K562 (cell line): ENCODE results near the gene RBP3. TPM values are rescaled to one million over a fixed set of nuclear protein-coding genes. Genes with fewer than 3 reads are reported as not detected.

Source experiments
- ATAC-seq: fragments of 200-7000 bp; cut with Tn5 transposase; 3 replicates; pipeline ENCODE4 v1.9.1; 2020; ENCODE audit warnings: moderate library complexity
- BruUV-seq: library from RNA; stranded (reverse); fragments of 400-500 nt; replicated peaks from 2 replicates; lab custom pipeline; 2021; lab: Mats Ljungman, UMichigan
- CTCF ChIA-PET: fragments of 300-600 bp; formaldehyde crosslinking; extraction: SDS; loops from one replicate; lab custom pipeline; 2021; ENCODE audit warnings: low intra/inter-chr PET ratio; lab: Yijun Ruan, JAX
- POLR2A ChIA-PET: fragments of 300-600, 350-650 bp; sonication (Branson Sonifier 250); formaldehyde crosslinking; extraction: SDS; loops from one replicate; lab custom pipeline; 2021; ENCODE audit warnings: antibody characterized with exemption, inconsistent platforms; lab: Yijun Ruan, JAX
- DNase-seq, 4 experiments: peaks; one replicate each; pipeline versions ENCODE4 v3.0.0 to v3.0.0-alpha.2; 2011 to 2018; ENCODE audit warnings: low spot score in 3 of 4, mixed read lengths in 3 of 4; ENCODE audit errors: extremely low read depth in 1 of 4
- FAIRE-seq: peaks from 2 replicates; lab custom pipeline; 2011; peaks lifted over from hg19 to GRCh38; lab: Jason Lieb, UNC
- H2AFZ ChIP-seq: 2 replicates; pipeline ENCODE4 v1.6.0; 2011; ENCODE audit warnings: low read depth, low read length, control low read depth, inconsistent platforms
- H3K27ac ChIP-seq: fragments of 200-600 bp; 3 replicates; pipeline ENCODE4 v1.8.0; 2011; ENCODE audit warnings: low read depth, mild to moderate bottlenecking, control low read depth, inconsistent platforms, low read length, moderate library complexity, mixed read lengths; ENCODE audit errors: extremely low read depth
- H3K27me3 ChIP-seq, 2 experiments: fragments of 300-600 bp in 1 of 2; 2 replicates in 1 of 2; 3 replicates in 1 of 2; pipeline versions ENCODE4 v1.6.0 to v1.8.0; 2011; ENCODE audit warnings: inconsistent platforms in 2 of 2, low read length in 2 of 2, mild to moderate bottlenecking in 1 of 2, mixed read lengths in 1 of 2, moderate library complexity in 1 of 2; ENCODE audit not compliant: control insufficient read depth in 2 of 2, insufficient read depth in 2 of 2
- H3K36me3 ChIP-seq: fragments of 300-600 bp; 3 replicates; pipeline ENCODE4 v1.8.0; 2011; ENCODE audit warnings: mild to moderate bottlenecking, low read length, inconsistent platforms; ENCODE audit not compliant: control insufficient read depth, insufficient read depth
- H3K4me1 ChIP-seq, 2 experiments: fragments of 200-600 bp in 1 of 2; replicated peaks in 1 of 2; 2 replicates in 1 of 2; 3 replicates in 1 of 2; pipeline versions ENCODE4 v1.5.1 to v1.8.0; 2011; ENCODE audit warnings: inconsistent platforms in 2 of 2, low read length in 2 of 2, mild to moderate bottlenecking in 1 of 2, mixed read lengths in 1 of 2, moderate library complexity in 1 of 2; ENCODE audit not compliant: control insufficient read depth in 2 of 2, insufficient read depth in 2 of 2
- H3K4me2 ChIP-seq: 2 replicates; pipeline ENCODE4 v1.6.1; 2011; ENCODE audit warnings: low read length, control low read depth, inconsistent platforms, mixed read lengths; ENCODE audit not compliant: insufficient read depth
- H3K4me3 ChIP-seq: fragments of 200-600 bp; sonication (generic), shearing (Covaris generic); 2 replicates; pipeline ENCODE4 v1.5.1; 2016; ENCODE audit warnings: control low read depth, inconsistent platforms
- H3K79me2 ChIP-seq: fragments of 200-600 bp; 3 replicates; pipeline ENCODE4 v1.8.0; 2011; ENCODE audit warnings: low read length, inconsistent platforms; ENCODE audit not compliant: control insufficient read depth, insufficient read depth
- H3K9ac ChIP-seq, 2 experiments: 2 replicates each; pipeline versions ENCODE4 v1.6.0 to v1.6.1; 2011; ENCODE audit warnings: low read depth in 2 of 2, low read length in 2 of 2, control low read depth in 1 of 2, inconsistent platforms in 1 of 2, mild to moderate bottlenecking in 1 of 2, mixed read lengths in 1 of 2; ENCODE audit not compliant: insufficient read depth in 1 of 2
- H3K9me1 ChIP-seq: one replicate; pipeline ENCODE4 v1.6.0; 2011; ENCODE audit warnings: inconsistent platforms, mild to moderate bottlenecking, low read length, moderate library complexity; ENCODE audit not compliant: control insufficient read depth, insufficient read depth
- H3K9me3 ChIP-seq: replicated peaks from 2 replicates; pipeline ENCODE4 v1.5.1; 2011; ENCODE audit warnings: low read depth, low read length, inconsistent platforms; ENCODE audit not compliant: control insufficient read depth, insufficient read depth
- H4K20me1 ChIP-seq: replicated peaks from 2 replicates; pipeline ENCODE4 v1.6.1; 2011; ENCODE audit warnings: low read length, inconsistent platforms, mixed read lengths; ENCODE audit not compliant: control insufficient read depth, insufficient read depth
- BRF1 ChIP-seq: IDR thresholded peaks from 3 replicates; pipeline ENCODE4 v1.6.1; 2011; ENCODE audit warnings: borderline replicate concordance, mild to moderate bottlenecking; ENCODE audit not compliant: insufficient read length; ENCODE audit errors: extremely low read depth
- CEBPB ChIP-seq: fragments of 450-650 bp; IDR thresholded peaks from 2 replicates; pipeline ENCODE4 v1.6.1; 2016; ENCODE audit warnings: missing genetic modification characterization, missing compliant biosample characterization
- FOXA1 ChIP-seq: fragments of 450-650 bp; IDR thresholded peaks from 2 replicates; pipeline ENCODE4 v1.6.1; 2016; ENCODE audit warnings: mild to moderate bottlenecking, borderline replicate concordance
- JUN ChIP-seq, 2 experiments: sonication (generic) in 1 of 2; formaldehyde crosslinking in 1 of 2; IDR thresholded peaks; 2 replicates each; pipeline versions ENCODE4 v1.6.1 to v1.8.0; 2012 to 2022; ENCODE audit warnings: borderline replicate concordance in 2 of 2, mild to moderate bottlenecking in 2 of 2, improper control_type of control experiment in 1 of 2, low read depth in 1 of 2, low read length in 1 of 2, missing genetic modification reagents in 1 of 2
- KDM4B ChIP-seq, 2 experiments: fragments of 450-650 bp in 1 of 2; sonication (generic) in 1 of 2; IDR thresholded peaks; 2 replicates each; pipeline ENCODE4 v1.6.1; 2016 to 2017; ENCODE audit warnings: borderline replicate concordance in 2 of 2, antibody characterized with exemption in 1 of 2, low read depth in 1 of 2, mild to moderate bottlenecking in 1 of 2
- LARP7 ChIP-seq: fragments of 450-650 bp; IDR thresholded peaks from 2 replicates; pipeline ENCODE4 v1.6.1; 2016
- RB1 ChIP-seq: fragments of 450-650 bp; IDR thresholded peaks from 2 replicates; pipeline ENCODE4 v1.6.1; 2017; ENCODE audit warnings: low read depth, mild to moderate bottlenecking
- ZC3H11A ChIP-seq: IDR thresholded peaks from 2 replicates; pipeline ENCODE4 v1.6.1; 2012; ENCODE audit warnings: low read depth, low read length, improper control_type of control experiment
- ZNF512 ChIP-seq: IDR thresholded peaks from 2 replicates; pipeline ENCODE4 v1.6.1; 2016; ENCODE audit warnings: missing genetic modification characterization, missing compliant biosample characterization
- ZNF696 ChIP-seq: fragments of 250-450 bp; sonication (Bioruptor Pico); conservative IDR thresholded peaks from 2 replicates; pipeline ENCODE4 v1.4.0; 2020; ENCODE audit warnings: mild to moderate bottlenecking, moderate library complexity
- WGBS: fragments of 100-300 bp; shearing (Covaris generic); methylation state at CpG from one replicate; pipeline ENCODE4 v1.1.6; 2016; ENCODE audit warnings: low coverage, mixed read lengths; ENCODE audit not compliant: insufficient coverage; ENCODE audit errors: missing lambda C conversion rate; 5-methylcytosine and 5-hydroxymethylcytosine counted together
- in situ Hi-C: fragments of 300-500 bp; cut with MboI; formaldehyde crosslinking; loops from 4 replicates; pipeline ENCODE4 v1.15.0; 2018; ENCODE audit warnings: inconsistent platforms, mixed read lengths
- intact Hi-C: fragments of 100-400 bp; cut with micrococcal nuclease; formaldehyde crosslinking; loops from 2 replicates; pipeline ENCODE4 v1.14.2; 2022
- polyA plus RNA-seq, 8 experiments: library from polyadenylated mRNA; depleted of rRNA in 4 of 8; stranded (reverse) in 5 of 8; unstranded in 3 of 8; fragments of >200 nt; fragmentation: Nextera tagmentation in 2 of 8; fragmentation: Illumina TruSeq in 1 of 8; extraction: Ambion mirVana in 2 of 8; extraction: Trizol in 1 of 8; gene quantifications; 2 replicates each; pipeline versions ENCODE4 v1.2.1 to v1.2.3, GENCODE V29; 2011 to 2014; ENCODE audit warnings: inconsistent platforms in 1 of 8, missing spikeins in 1 of 8
- total RNA-seq, 7 experiments: library from RNA; depleted of rRNA in 6 of 7; stranded (reverse); fragments of >200 nt in 6 of 7; fragmentation: Illumina TruSeq in 2 of 7; extraction: Trizol in 2 of 7; gene quantifications; 2 replicates each; pipeline versions ENCODE4 v1.2.1 to v1.2.3, GENCODE V29; 2011 to 2021; ENCODE audit warnings: low replicate concordance in 1 of 7

Gene RBP3
- total and polyA plus RNA-seq, 9 of the 15 experiments (the other 6 are each of a cell fraction or from before 2014, with no cell fraction given), result not detected

- H4K20me1 ChIP-seq, result peaks cover 5% of the 10 kb centered on the region
- no TSS peak for BruUV-seq
- no peak for ATAC-seq
- no peak overlapping the region for H3K9ac ChIP-seq
- no peak overlapping the region for H3K4me3 ChIP-seq
- no peaks in the 10 kb centered on the region for H3K9me3 ChIP-seq
- peaks cover 0 to 2% of the 10 kb centered on the region in 2 experiments; a peak in 2 of 5 replicates for H3K4me1 ChIP-seq
- H2AFZ ChIP-seq, result no peak overlapping the region
- no peaks in the 10 kb centered on the region for H3K79me2 ChIP-seq
- WGBS, result 1% methylated on average over 9 of the region's 9 CpGs
- ChIA-PET POLR2A (interaction anchor here (0.7 to 1.2 kb wide), 3 partner anchors 10 to 943 kb away, joined by 3 read pairs; no protein-coding TSS in a partner anchor), CTCF (no interaction called here)
- no peak overlapping the region for H3K27ac ChIP-seq
- FAIRE-seq, result no peak
- H3K27me3 ChIP-seq, result peaks cover 53 to 78% of the 10 kb centered on the region in 2 experiments
- DNase-seq, result no peak
- no peak overlapping the region for H3K4me2 ChIP-seq
- in situ Hi-C loops (no loop called here), intact Hi-C loops (no loop called here)
- TF ChIP-seq KDM4B (IDR thresholded peaks at IDR 0.05; ENCODE audit: borderline replicate concordance in 2 of 2, low read depth in 1 of 2) (no peak), BRF1 (no peak), ZC3H11A (no peak), CEBPB (tag) (no peak), FOXA1 (no peak), ZNF696 (no peak), ZNF512 (no peak), RB1 (no peak), JUN (IDR thresholded peaks at IDR 0.05; ENCODE audit: borderline replicate concordance, low read depth, low read length) (no peak), JUN (CRISPR knock-in tag; IDR thresholded peaks at IDR 0.05; ENCODE audit: borderline replicate concordance) (no peak), LARP7 (no peak)
- H3K9me1 ChIP-seq, result no peaks in the 10 kb centered on the region
- H3K36me3 ChIP-seq, result no peaks in the 10 kb centered on the region
These were observed 17.4 kb downstream of the RBP3 start for GRCh38 chr10:47365431-47366180.
